Measurements from ENCODE around the gene CCDC178.
"Not testable (repeated sequence)": the region's sequence is repeated elsewhere in the genome, so short reads cannot be mapped to it uniquely, and the experiment has no call there.

CCDC178 gene

DNA sequence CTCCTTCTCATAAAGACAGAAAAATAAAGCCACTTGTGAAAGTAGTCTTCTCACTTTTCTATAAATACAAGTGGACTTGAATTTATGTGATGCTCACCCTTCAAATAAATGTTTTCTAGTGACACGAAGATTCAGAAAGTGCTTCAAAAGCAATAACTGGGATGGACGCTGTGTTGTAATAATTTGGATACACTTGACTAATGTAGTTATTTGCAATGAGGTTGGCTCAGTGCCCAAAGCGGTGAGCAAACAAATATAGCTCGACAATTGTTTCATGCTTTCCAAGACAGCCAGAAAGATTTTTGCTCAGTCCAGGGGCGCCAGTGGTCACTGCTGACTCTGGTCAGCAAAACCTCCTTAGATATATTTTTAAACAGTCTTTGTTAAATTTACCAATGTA lies 389.1 kb downstream of the CCDC178 start:
- DNase-seq (ENCODE audit: extremely low spot score, insufficient read length, low read depth), result no peak
- FAIRE-seq, result no peak

DNA sequence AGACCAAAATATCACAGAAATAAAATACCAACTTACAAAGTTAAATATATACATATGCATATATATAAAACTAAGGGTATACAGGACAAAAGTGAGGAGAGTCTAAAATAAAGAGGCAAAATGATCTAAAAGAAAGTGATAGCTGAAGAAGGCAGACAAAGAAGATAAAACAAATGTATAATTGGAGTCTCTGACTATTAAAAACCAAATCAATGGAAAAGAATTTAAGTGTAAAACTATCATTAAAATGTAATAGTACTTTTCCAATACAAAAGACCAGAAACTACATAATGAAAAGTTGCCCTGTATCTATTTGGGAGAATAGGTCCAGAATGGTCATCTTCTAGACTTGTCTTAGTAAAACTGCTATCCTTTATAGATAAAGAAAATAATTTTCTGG lies 400.3 kb downstream of the CCDC178 start:
- DNase-seq (ENCODE audit: extremely low spot score, insufficient read length, low read depth) (no peak), FAIRE-seq (no peak)

DNA sequence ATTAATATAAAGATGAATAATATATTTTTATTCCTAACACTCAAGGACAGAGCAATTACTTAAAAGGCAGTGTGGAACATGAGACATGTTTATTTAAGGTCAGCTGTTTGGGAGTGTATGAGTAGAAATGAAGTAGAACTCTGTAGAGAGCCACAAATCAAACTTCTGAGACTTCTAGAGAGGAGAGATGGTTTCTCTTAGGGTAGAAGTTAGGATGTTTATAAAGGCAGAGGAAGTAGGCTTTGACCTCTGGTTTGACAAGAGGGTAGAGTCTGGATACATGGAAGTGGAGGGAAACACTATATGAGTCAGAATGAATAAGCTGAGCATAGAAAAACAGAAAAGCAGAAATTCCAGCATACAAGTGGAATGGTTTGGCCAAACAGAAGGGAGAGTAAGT lies 405.6 kb downstream of the CCDC178 start:
- FAIRE-seq (no peak), DNase-seq (ENCODE audit: extremely low spot score, insufficient read length, low read depth) (no peak)

DNA sequence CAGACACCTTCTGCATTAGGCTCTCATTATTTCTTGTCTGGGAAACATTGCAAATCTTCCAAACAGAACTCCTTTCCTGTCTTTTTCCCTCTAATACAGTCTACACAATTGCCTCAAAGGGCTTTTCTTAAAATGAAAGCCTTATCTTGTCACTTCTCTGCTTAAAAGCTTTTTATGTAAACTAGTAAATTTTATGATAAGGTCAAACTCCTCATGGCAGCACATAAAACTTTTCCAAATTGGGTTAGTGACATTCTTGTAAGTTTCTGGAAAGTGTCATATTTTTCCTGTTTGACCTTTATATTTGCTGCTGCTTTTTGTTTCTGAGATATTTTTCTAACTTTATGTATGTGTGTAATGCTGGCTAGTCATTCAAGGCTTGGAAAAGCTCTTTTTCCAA lies 406.3 kb downstream of the CCDC178 start:
- no peak for DNase-seq (ENCODE audit: extremely low spot score, insufficient read length, low read depth)
- FAIRE-seq, result no peak

DNA sequence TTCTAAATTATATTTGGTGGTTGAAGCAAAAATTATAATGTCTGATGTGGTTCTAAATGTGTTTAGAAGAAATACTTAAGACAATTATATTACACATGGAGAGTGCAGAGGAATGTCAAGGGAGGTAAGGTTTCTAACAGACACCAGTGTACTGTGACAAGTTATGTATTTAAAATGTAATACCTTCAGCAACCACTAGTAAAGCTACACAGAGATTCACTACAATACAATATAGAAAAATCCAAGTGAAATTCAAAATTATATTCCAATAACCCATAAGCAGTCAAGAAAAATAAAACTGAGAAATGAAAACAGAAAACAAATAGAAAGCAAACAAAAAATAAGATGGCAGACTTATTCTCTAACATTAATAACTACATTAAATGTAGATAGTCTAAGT lies 418.2 kb downstream of the CCDC178 start:
- FAIRE-seq (no peak), DNase-seq (ENCODE audit: extremely low spot score, insufficient read length, low read depth) (no peak)

DNA sequence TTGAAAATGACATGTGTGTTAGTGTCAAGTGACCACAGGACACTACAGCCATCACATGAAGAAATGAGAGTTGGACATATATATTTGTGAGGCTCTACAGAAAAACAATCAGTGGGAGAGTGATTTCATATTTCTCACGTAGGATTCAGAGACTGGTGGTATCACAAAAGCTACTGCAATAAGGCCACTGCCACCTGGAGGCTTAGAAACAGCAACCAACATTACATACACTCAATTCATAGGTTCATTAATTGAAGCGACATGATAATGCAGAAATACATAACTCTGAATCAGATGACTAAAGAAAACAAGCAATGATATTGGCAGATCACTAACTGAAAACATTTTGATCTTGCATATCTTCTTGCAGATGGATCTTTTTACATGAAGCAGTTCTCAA lies 419.6 kb downstream of the CCDC178 start:
- no peak for FAIRE-seq

DNA sequence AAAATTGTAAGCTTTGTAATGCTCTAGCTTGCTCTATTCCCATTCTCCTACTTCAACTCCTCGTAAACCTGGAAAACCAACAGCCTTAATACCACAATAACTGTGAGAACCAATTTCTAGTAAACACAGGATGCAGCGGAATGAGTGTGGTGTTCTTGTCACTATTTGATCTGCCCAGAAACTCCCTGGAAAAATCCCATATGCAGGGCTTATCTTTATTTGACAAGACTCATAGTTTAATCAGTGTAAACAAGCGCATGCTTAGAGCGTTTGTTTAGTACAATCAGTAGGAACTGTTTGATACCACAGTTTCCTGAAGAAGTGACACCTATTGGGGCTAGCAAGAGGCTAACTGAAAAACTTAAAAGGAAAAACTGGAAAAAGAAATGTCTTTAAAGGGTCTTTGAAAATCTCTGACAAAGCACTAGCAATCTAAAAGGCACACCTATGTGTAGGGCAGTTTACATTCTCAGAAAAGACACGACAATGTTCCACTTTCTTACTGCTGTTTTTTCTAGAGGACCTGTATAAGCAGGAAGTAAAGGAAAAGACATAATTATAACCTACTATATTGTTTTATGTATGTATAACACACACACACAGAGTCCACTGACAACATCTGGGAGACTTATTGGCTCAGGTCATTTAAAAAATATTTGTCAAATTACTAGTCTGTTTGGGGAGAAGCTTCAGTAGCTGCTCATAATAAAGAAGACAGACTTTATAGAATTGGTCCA lies 426.3 kb downstream of the CCDC178 start:
- no peak for DNase-seq (ENCODE audit: extremely low spot score, insufficient read length, low read depth)
- FAIRE-seq, result no peak

More for the DNA sequence above, 419.6 kb downstream of the CCDC178 start:
- DNase-seq (ENCODE audit: extremely low spot score, insufficient read length, low read depth), result no peak

DNA sequence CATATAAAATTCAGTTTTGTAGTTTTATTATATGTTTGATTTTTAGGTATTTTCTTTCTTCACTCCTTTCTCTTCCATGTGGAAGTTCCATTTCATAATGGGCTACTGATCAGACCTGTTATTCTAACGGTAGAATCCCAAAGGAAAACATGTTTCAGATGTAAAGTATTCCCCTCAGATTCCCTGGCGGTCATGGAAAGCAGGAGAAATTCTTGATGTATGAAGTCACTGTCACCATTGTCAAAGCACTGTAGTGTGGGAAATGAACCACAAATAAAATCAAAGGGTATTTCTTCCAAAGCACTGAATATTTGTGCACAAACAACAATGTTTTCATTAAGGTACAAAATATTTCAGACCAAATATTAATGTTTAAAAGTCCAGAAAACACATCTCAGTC lies 430.4 kb downstream of the CCDC178 start:
- no peak for DNase-seq (ENCODE audit: extremely low spot score, insufficient read length, low read depth)
- no peak for FAIRE-seq

DNA sequence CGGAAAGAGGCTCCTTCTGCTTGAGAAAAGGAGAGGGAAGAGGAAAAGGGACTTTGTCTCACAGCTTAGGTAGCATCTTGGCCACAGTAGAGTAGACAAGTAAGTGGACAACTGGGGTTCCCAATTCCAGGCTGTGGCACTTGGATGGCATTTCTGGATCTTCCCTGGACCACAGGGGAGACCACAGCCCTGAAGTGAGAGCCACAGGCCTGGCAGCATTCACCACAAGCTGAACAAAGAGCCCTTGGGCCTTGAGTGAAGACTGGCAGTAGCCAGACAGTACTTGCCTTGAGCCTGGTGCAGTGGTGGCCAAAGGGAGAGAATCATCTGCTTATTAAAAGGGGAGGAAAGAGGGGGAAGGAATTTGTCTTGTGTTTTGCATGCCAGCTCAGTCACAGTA lies 441.6 kb downstream of the CCDC178 start:
- FAIRE-seq, result no peak
- no peak for DNase-seq (ENCODE audit: extremely low spot score, insufficient read length, low read depth)

DNA sequence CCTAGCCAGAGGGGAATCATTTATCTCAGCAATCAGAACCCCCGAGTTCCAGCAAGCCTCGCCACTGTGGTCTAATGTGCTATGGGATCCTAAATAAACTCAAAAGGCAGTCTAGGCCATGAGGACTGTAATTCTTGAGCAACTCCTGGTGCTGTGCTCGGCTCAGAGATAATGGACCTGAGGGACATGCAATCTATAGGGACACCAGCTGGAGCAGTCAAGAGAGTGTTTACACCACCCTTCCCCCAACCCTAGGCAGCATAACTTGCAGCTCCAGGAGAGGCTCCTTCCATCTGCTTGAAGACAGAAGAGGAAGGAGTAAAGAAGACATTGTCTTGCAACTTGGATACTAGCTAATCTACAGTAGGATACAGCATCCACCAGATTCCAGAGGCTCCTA lies 442.2 kb downstream of the CCDC178 start:
- FAIRE-seq, result no peak
- DNase-seq (ENCODE audit: extremely low spot score, insufficient read length, low read depth), result no peak

DNA sequence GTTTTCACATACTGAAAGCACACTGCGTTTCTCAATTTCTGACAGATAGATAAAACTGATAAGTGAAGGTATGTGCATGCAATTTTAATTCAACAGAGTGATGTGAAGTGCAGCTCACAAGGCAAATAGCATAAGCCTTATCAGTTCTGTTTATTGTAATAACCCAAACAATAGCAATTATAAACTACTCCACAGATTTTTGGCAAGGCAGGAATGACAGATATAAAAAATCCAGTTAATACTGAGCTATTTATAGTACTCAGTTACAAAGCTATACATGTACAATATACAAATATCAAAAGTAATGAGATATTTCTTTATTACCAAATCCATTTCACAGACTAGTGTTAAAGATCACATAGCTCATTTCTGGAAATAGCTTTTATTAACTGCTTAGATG lies 456.8 kb downstream of the CCDC178 start:
- no peak for DNase-seq (ENCODE audit: extremely low spot score, insufficient read length, low read depth)
- no peak for FAIRE-seq

DNA sequence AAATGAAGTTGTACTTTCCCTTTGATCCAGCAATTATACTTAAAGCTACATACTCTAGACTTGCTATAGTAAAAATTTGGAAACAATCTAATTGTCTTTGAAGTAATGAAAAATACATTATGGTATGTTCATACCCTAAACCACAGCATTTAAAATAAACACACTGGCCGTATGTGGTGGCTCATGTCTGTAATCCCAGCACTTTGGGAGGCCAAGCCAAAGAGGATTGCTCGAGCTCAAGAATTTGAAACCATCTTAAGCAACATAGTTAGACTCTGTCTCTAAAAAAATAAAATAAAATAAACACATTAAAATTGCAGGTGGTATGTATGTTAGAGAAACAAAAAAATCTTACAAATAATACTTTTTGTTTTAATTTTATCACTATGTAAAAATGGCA lies 459.6 kb downstream of the CCDC178 start:
- no peak for FAIRE-seq

DNA sequence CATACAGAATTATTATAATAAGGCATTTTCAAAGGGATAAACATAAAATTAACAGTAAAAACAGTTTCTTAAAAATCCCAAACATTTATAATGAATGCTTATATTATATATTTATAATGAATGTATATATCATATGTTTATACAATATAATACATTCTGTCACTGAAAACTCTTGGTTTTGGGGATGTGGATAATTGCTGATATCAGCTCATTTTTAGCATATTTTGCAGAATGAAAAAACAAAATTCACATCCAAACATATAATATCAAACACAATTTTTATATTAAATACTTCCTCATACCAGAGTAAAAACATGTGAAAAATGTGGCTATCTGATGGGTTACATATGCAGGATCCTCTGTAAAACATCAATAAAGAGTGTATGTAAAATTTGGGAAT lies 465.0 kb downstream of the CCDC178 start:
- DNase-seq (ENCODE audit: extremely low spot score, insufficient read length, low read depth), result no peak

More for the DNA sequence above, 459.6 kb downstream of the CCDC178 start:
- no peak for DNase-seq (ENCODE audit: extremely low spot score, insufficient read length, low read depth)

DNA sequence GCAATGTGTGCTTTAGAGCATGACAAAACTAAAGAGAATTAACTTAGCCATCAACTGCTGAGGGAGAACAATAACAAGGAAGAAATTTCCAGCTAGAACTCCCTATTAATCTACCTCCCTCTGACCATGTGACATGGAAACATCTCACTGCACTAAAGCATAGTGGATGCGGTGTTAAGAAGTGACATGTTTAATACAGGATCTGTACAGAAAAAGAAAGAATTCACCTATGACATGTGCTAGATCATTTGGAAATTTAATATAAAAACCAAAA lies 465.4 kb downstream of the CCDC178 start:
- DNase-seq (ENCODE audit: extremely low spot score, insufficient read length, low read depth), result no peak
- FAIRE-seq, result no peak

More for the DNA sequence above, 465.0 kb downstream of the CCDC178 start:
- FAIRE-seq, result no peak

DNA sequence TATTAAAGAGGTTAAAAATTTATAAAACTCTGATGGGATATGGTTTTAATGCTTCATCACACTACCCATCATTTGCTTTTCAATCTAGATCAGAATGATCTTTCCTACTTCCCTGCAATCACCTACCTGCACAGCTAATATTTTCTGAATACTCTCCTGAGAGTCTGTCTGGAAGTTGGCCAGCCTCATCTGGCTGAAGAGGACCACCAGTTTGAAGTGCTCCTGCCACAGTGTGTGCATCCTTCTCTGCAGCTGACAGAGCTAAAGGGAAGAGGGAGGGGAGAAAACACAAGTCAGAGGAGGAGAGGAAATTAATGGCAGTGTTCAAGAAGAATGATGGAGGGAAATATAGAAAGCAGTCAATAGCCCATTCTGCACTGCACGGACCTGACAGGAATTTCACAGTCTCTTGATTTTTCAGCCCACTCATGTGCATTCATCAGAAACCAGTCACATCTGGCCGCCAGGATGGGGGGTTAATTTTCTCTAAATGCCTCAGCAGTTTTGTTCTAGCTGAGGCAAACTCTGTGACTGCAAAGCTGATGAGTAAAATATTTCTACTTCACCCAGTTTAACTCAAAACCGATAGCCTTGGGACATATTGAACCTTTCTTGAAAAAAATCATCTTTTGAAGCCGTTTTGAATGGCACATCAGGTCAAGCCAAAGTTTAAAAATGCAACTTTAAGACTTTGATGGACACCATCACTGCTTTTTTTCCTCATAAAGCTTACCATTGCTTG lies 465.9 kb downstream of the CCDC178 start:
- DNase-seq (ENCODE audit: extremely low spot score, insufficient read length, low read depth) (no peak), FAIRE-seq (peak; percentile 42)

DNA sequence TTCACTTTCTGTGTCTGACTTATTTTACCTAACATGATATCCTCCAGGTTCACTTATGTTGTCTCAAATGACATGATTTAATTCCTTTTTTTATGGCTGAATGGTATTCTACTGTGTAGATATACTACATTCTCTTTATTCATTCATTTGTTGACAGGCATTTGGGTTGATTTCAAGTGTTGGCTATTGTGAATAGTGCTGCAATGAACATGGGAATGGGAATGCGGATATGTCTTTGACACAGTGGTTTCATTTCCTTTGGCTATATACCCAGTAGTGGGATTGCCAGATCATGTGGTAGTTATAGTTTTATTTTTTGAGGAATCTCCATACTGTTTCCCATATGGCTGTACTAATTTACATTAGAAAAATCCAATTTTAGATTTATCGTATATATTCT lies 472.3 kb downstream of the CCDC178 start:
- no peak for FAIRE-seq
- no peak for DNase-seq (ENCODE audit: extremely low spot score, insufficient read length, low read depth)

DNA sequence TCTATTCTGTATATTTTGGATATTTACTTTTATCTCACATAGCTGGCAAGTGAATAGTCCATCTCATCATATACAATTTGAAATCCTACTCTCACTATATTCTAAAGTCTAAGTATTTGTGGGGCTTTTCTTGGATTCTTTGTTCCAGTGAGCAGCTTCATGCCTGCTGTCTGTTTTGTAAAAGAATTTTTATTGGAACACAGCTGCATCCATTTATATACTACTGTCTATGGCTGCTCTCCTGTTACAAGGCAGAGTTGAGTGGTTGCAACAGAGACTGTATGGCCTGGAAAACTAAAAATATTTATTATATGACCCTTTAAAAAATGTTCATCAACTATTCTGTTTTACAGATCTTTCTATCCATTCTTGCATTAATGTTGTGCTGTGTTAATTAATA lies 474.4 kb downstream of the CCDC178 start:
- DNase-seq (ENCODE audit: extremely low spot score, insufficient read length, low read depth), result no peak
- FAIRE-seq, result no peak

DNA sequence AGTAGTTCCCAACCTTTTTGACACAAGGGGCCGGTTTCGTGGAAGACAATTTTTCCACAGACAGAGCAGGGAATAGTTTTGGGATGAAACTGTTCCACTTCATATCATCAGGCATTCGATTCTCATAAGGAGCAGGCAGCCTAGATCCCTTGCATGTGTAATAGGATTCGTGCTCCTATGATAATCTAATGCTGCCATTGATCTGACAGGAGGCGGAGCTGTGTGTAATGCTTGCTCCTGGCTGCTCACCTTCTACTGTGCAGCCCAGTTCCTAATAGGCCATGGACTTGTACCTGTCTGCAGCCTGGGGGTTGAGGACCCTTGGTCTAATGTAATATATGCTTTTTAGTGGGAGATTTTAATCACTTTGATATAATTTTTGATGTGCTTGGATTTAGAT lies 479.0 kb downstream of the CCDC178 start:
- FAIRE-seq (no peak), DNase-seq (ENCODE audit: extremely low spot score, insufficient read length, low read depth) (no peak)

DNA sequence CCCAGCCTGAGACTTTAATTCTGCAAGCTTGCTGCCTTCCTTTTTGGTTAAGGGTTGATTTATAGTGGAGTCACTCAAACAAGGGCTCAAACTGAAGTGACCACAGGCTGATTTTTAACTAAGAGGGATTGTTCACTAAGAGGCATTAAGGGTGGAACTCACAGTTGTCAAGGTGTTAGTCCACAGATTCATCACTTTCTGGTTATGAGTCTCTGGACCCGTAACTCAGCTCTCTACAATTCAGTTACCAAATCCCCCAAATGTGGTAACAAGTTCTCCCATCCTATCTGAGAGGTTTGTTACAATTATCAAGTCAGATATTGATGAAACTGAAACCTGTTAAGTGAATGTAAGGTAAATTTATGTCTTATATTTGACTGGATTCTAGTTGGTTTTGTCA lies 481.8 kb downstream of the CCDC178 start:
- no peak for DNase-seq (ENCODE audit: extremely low spot score, insufficient read length, low read depth)
- FAIRE-seq, result no peak

DNA sequence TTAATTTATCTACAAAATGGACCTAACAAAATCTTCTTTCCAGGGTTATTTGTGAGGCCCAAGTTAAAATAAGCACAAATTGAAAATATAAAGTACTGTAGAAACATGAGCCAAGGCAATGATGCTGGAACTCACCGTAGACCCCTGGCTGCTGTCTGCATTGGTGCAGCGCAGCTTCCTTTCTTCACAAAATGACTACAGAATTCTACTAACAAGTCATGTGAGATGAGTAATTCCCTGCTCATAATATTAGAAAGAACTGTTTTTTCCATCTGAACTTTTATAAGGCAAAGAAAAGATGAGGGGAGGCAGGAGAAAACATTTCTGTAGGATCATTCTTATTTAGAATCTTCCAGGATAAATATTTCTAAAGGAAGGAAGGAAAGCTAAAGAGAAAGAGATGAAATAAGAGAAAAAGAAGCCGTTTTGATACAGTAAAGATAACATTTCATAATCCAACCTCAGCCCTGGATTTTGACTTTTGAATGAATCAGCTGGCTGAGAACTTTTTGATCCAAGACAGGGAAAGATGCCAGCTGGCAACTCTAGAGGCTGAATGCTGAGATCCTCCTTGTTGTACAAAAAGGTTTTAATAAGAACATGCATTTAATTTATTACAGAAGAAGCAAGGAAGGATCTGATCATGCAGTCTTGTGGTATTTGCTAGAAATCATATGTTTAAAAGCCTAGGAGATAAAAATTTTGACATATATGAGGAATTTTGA lies 483.8 kb downstream of the CCDC178 start:
- FAIRE-seq, result no peak

DNA sequence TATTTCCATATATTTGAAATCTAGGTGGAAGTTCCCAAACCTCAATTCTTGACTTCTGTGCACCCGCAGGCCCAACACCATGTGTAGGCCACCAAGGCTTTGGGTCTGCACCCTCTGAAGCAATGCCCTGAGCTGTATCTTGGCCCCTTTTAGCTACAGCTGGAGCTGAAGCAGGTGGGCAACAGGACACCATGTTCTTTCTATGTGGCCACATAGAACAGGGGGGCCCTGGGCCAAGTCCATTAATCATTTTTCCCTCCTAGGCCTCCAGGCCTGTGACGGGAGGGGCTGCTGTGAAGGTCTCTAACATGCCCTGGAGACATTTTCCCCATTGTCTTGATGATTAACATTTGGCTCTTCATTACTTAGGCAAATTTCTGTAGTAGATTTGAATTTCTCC lies 488.2 kb downstream of the CCDC178 start:
- FAIRE-seq; DNase-seq (ENCODE audit: extremely low spot score, insufficient read length, low read depth): not testable (repeated sequence)

More for the DNA sequence above, 483.8 kb downstream of the CCDC178 start:
- DNase-seq (ENCODE audit: extremely low spot score, insufficient read length, low read depth), result no peak

All from GM18507 (cell line).